CD4-positive, alpha-beta T cell treated with Interleukin-17A for 4 hours (primary cell): ENCODE results near the gene FYTTD1.
"Not testable (repeated sequence)": the region's sequence is repeated elsewhere in the genome, so short reads cannot be mapped to it uniquely, and the experiment has no call there.

ENCODE experiments used
- DNase-seq: peaks from one replicate; pipeline ENCODE4 v3.0.0-alpha.2; 2020; ENCODE audit warnings: mixed read lengths

Gene FYTTD1

DNA sequence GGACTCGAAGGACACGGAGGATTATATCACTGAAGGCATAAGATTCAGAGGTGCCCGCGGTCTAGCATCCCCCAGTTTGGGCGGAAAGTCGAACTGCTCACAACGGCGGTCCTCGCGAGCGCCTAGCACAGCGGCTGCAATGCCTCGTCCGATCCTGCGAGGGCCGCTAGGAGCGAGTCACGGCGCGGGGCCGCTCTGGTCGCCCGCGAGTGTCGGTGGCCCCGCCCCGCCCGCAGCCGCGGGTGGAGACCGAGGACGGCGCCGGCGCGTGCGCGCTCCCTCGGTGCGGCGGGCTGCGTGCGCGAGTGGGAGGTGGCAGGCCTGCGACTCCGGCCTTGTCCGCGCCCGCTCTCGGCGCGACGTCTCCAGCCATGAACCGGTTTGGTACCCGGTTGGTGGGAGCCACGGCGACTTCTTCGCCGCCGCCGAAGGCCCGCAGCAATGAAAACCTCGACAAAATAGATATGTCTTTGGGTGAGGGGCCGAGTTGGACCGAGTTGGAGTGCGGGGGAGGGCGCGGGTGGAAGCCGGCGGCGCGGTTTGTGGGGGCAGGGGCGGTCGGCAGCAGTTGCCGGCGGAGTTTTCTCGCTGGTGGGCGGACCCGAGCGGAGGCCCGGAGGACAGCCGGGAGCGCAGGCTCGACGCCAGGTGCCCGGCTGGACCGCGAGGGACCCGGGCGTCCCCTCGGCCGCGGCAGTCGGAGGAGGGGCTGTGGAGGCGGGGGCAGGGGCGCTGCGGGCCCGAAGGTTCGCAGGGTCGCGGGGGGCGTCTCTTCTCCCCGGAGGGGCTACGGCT, at the start of gene FYTTD1:
FYTTD1 (plus strand) TSS at position 283 of the 795 bp plus-strand sequence; CDS start at position 372, 89 bp downstream.
- peak; percentile 94 for DNase-seq

DNA sequence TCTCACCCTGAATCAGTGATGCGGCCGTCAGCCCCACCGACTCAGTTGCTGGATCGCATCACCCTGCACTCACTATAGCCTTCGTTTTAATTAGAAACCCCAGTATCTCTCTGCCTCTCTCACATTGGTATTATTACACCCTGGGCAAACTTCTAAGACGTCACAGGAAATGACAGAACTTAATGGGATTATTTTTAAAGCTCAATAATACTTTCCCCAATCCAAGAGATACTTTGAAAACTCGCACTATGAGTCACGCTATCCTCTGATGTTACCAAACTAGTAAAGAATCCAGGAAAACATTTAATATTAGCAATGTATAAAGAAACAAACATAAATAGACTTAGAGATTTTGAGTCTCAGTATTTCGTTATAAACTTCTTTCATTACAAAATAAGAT, 49.6 kb upstream of the FYTTD1 start:
- DNase-seq = no peak

DNA sequence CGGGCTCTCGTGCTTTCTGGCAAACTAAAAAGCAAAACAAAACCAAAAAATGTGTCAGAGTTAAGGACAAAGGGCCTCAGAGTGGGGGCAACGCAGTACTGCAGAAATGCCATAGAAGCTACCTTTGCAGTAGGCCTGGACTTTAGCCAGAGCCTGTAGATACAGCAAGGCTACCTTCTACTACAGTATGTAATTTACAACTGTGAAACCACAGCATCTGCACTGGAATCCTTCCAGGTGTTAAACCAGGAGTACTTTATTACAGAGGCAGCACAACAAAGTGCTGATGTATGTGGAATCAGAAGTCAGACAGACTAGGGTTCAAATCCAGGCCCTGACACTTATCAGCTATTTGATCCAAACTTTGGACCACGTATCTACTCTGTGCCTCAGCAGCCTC, 47.8 kb upstream of the FYTTD1 start:
- no peak for DNase-seq

- DNase-seq = no peak
Observed at GRCh38 chr3:197706658-197707057, 43.0 kb upstream of the FYTTD1 start.

- no peak for DNase-seq
Observed at GRCh38 chr3:197709135-197709534, 40.5 kb upstream of the FYTTD1 start.

DNA sequence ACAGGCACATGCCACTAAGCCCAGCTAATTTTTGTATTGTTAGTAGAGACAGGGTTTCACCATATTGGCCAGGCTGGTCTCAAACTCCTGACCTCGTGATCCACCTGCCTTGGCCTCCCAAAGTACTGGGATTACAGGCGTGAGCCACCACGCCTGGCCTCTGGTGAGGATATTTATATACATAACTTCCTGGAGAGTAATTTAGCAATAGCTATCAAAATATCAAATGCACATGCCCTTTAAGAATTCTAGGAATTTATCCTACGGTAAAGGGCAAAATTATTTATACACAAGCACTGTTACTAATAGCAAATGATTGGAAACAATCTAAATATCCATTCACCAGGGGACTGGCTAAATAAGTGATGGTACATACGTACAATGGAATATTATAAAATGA, 38.7 kb upstream of the FYTTD1 start:
- not testable (repeated sequence) for DNase-seq

DNA sequence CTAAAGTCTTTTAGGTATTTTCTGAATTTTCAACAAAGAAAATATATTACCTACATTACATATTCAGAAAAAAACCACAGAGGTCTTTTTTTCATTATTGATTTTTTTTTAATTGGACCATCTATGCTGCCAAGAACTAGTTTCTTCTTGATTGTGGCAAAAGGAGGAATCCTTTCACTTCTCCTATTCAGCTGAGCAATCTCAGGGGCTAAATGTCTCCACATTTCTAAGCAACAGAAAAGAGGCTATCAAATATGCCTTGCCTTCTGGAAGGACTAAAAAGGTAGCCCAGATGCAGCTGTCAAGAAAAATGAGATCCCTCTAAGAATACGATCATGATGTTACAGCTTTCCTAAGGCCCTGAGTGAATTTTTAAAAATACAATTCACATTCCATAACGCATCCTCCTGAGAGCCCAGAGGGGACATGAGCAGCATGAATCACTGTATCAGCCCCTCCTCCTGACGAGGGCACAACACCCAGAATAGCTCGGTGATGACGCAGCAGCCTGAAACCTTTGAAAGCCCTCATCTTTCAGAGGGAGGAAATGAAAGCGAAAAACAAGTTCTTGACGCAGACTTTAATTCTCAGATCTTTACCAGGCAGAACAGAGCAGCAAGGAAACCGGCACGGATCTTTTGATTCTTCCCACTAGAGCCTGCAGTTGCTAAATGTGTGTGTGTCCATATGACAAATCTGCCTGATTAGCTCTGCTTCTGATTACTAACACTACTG, 37.5 kb upstream of the FYTTD1 start:
- peak; percentile 89 for DNase-seq

DNA sequence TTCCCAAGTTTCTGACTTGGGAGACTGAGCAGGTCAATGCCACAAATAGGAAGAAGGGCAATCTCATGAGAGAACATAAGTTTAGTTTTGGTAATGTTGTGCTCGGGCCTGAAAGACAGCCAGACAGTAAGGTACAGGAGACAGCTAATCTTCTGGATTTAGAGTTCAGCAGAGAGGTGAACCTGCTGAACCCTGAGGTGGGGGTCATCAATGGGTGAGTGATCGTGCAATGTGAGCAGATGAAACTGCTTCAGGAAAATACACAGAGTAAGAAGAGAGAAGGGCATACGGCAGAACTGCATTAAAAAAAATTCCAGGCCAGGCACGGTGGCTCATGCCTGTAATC, 36.2 kb upstream of the FYTTD1 start:
- no peak for DNase-seq

- DNase-seq = no peak
Observed at GRCh38 chr3:197714251-197714650, 35.4 kb upstream of the FYTTD1 start.

GRCh38 chr3:197718891-197719290, 30.8 kb upstream of the FYTTD1 start:
- DNase-seq = no peak

DNA sequence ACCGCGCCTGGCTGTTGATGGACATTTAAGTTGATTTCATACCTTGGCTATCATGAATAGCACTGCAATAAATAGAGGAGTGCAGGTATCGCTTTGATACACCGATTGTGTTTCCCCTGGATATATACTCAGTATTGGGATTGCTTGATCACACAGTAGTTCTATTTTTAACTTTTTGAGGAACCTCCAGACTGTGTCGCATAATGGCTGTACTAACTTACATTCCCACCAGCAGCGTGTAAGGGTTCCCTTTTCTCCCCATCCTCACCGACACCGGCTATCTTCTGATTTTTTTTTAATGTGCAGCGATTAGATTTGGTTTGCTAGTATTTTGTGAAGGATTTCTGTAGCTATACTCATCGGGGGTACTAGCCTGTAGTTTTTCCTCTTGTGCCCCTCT, 29.0 kb upstream of the FYTTD1 start:
- no peak for DNase-seq

DNA sequence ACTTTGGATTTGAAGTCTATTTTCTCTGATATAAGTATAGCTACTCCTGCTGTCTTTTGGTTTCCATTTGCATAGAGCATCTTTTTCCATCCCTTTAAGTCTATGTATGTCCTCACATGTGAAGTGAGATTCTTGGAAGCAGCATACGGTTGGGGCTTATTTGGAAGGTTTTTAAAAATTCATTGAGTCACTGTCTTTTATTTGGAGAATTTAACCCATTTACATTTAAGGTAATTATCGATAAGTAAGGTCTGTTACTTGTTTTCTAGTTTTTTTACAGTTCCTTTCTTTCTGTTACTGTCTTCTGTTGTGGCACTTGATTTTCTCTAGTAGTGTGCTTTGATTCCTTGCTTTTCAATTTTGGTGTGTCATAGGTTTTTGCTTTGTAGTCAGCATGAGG, 26.9 kb upstream of the FYTTD1 start:
- DNase-seq = no peak

DNA sequence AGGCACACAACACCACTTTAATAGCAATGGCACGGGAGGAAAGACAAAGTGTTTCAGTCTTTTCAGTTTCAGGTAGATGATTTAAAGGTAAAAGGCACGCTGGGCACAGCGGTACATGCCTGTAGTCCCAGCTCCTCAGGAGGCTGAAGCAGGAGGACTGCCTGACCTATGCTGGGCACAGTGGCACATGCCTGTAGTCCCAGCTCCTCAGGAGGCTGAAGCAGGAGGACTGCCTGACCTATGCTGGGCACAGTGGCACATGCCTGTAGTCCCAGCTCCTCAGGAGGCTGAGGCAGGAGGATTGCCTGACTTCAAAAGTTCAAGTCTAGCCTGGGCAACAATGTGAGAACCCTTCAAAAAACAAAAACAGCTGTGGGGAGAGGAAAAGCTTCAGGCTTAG, 21.8 kb upstream of the FYTTD1 start:
- DNase-seq = not testable (repeated sequence)

DNA sequence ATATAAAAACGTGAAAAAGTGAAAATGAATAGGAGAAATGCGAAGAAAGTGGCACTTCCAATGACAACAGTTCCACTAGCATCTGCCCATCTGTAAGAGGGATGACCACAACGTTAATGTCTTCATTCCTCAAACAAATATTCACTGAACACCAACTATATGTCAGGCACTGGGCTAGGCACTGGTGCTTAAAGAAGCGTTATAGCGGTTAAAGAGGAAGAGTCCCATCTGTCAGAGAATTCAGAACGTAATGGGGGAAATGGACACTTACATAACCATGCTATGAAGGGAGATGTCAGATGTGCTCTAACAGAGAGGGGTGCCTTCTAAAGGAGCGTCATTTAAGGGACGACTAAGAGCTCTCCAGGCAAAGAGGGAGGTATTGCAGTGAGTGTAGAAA, 21.2 kb upstream of the FYTTD1 start:
- DNase-seq = no peak

DNA sequence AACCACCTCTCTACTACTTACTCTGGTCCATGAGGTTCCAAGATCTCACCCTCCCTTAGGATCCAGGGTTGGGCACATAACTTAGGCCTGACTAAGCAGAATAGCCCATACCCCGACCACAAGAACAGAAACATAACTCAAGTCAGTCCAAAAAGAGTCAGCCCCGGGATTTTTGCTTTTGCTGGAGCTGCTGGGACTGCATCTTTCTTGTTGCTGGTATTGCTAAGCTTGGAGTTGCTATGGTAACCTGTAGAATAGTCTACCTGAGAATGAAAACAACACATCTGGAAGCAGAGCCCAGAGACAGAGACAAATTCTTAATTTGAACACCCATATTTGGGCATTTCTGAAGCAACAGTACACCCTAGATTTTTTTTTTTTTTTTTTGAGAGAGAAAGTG, 19.5 kb upstream of the FYTTD1 start:
- no peak for DNase-seq

DNA sequence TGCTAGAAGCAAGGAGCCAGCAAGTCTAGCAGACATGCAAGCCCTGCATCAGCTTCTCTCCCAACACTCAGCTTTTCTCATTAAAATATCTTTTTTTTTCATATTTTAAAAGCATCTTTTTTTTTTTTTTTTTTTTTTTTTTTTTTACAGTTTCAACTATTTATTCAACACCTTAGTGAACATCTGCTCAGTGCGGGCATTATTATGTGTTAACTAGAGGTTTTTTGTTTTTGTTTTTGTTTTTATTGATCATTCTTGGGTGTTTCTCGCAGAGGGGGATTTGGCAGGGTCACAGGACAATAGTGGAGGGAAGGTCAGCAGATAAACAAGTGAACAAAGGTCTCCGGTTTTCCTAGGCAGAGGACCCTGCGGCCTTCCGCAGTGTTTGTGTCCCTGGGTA, 18.9 kb upstream of the FYTTD1 start:
- DNase-seq = not testable (repeated sequence)

DNA sequence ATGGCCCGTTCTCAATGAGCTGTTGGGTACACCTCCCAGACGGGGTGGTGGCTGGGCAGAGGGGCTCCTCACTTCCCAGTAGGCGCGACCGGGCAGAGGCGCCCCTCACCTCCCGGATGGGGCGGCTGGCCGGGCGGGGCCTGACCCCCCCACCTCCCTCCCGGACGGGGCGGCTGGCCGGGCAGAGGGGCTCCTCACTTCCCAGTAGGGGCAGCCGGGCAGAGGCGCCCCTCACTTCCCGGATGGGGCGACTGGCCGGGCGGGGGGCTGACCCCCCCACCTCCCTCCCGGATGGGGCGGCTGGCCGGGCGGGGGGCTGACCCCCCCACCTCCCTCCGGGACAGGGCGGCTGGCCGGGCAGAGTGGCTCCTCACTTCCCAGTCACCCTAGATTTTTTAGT, 18.2 kb upstream of the FYTTD1 start:
- DNase-seq = not testable (repeated sequence)

DNA sequence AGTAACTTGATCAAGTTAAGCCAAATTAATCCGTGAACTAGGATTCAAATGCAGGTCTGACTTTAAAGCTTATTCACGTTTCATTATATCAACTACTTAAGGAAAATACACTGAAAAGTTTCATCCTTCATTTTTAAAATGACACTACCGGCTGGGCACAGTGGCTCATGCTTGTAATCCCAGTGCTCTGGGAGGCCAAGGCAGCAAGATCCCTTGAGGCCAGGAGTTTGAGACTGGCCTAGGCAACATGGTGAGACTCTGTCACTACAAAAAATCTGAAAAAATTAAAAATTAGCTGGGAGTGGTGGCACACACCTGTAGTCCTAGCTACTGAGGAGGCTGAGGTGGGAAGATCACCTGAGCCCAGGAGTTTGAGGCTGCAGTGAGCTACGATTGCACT, 16.6 kb upstream of the FYTTD1 start:
- no peak for DNase-seq

GRCh38 chr3:197734667-197735318, 14.9 kb upstream of the FYTTD1 start:
- DNase-seq = no peak

DNA sequence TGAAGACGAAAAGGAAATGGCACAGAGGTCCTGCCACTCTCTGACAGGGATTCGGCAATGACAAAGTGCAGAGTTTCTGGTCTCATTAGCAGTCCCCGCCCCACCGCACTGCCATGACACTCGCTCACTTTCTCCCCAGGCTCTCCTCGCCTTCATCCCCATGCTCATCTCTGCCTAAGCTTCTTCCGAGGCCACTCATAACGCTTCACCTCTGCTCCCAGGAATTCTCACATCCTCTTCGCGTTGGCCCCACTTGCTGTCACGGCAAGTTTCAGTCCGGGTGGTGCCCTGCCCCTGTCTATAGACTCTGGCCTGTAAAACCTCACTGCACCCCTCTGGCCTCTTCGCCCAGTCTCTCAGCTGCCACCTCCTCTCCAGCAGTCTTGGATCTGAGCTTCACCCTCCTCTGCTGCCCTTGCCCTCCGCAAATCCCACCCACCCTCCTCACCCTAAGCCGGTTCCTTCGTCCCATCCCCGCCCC, 13.6 kb upstream of the FYTTD1 start:
- DNase-seq = peak; percentile 57

DNA sequence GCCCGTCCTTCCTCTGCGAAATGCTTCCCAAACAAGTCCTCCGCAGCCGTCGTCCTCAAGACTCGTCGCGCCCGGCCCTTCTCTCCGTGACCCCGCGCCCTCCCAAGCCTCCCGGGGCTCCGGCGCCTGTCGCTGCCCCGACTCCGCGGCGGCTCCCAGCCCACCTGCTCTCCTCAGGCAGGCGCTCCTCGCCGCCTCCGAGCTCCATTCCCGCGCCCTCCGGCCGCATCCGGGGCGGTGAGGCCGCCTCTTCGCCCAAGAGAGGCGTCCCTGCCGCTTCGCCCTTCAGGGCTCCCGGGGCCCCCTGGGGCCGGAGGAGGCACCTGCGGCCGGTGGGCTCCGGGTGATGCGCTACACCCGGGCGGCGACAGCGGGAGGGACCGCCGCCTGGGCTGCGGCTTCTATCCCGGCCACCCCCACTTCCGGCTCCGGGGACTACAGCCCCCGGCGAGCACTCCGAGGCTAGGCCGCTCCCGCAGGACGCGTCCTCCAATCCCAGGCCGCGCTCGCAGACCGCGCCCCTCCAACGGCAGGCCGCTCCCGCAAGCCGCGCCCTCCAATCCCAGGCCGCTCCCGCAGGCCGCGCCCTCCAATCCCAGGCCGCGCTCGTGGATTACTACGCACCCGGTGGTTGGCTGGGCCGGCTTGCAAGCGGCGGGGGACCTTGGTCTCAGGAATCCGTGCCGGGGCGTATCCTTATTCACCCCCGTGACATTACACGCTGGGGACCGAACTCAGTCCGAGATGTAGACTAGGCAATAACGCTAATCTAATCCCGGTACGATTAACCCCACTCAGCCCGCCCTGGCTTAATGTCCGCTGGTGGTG, 13.0 kb upstream of the FYTTD1 start, which contains the start of gene RUBCN:
RUBCN (minus strand) TSS at position 414 of the 828 bp plus-strand sequence; CDS start at position 229, 185 bp downstream.
- peak; percentile 94 for DNase-seq

- peak; percentile 7 for DNase-seq
Observed at GRCh38 chr3:197737319-197737649, 12.4 kb upstream of the FYTTD1 start.
